ENCODE results near the gene AMOTL2. TPM values are rescaled to one million over a fixed set of nuclear protein-coding genes. Genes with fewer than 3 reads are reported as not detected.

AMOTL2 gene
- total and polyA plus RNA-seq, 4 donors: 4.2 to 16.7 (median 9.4) TPM

DNA sequence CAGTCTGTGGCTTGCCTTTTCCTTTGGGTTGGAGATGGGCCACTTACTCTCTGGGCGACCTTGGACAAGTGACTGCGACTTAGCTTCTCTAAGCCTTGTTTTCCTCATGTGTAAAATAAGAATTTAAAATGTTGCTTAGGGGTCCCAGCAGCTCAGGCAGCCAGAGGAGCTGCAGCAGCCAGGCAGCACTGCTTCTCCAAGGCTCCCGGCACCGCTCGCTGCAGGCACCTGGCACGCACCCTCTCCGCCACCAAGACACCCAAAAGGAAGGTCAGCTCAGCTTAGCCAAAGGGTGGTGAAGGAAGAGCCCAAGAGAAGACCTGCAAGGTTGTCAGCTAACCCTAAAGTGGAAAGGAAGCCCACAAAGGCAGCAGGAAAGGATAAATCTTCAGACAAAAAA lies 10.7 kb upstream of the AMOTL2 start:
- no peak overlapping the region for H3K9ac ChIP-seq (ENCODE audit: low read depth in 1 of 2, low read length in 2 of 2)
- H3K36me3 ChIP-seq (ENCODE audit: control insufficient read depth in 4 of 4, insufficient read depth in 3 of 4, low read depth in 1 of 4, low read length in 3 of 4): no peaks in the 10 kb centered on the region
- H3K9me3 ChIP-seq (ENCODE audit: control insufficient read depth in 4 of 4, low read length in 3 of 4): no peaks in the 10 kb centered on the region
- no peak for DNase-seq (ENCODE audit: low spot score)
- no peak overlapping the region for H3K4me3 ChIP-seq (ENCODE audit: low read depth in 1 of 3, low read length in 3 of 3)
- H3K27me3 ChIP-seq (ENCODE audit: control insufficient read depth in 4 of 4, insufficient read depth in 4 of 4, low read length in 3 of 4): no peaks in the 10 kb centered on the region
- TF ChIP-seq, protein P1, sequence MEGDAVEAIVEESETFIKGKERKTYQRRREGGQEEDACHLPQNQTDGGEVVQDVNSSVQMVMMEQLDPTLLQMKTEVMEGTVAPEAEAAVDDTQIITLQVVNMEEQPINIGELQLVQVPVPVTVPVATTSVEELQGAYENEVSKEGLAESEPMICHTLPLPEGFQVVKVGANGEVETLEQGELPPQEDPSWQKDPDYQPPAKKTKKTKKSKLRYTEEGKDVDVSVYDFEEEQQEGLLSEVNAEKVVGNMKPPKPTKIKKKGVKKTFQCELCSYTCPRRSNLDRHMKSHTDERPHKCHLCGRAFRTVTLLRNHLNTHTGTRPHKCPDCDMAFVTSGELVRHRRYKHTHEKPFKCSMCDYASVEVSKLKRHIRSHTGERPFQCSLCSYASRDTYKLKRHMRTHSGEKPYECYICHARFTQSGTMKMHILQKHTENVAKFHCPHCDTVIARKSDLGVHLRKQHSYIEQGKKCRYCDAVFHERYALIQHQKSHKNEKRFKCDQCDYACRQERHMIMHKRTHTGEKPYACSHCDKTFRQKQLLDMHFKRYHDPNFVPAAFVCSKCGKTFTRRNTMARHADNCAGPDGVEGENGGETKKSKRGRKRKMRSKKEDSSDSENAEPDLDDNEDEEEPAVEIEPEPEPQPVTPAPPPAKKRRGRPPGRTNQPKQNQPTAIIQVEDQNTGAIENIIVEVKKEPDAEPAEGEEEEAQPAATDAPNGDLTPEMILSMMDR (IDR thresholded peaks at IDR 0.05; ENCODE audit: low read depth, low read length, missing input control): no peak
- H3K27ac ChIP-seq (ENCODE audit: low read depth in 1 of 2, low read length in 2 of 2): no peak overlapping the region
- no peaks in the 10 kb centered on the region for H3K4me1 ChIP-seq (ENCODE audit: control insufficient read depth in 4 of 4, insufficient read depth in 4 of 4, low read length in 3 of 4)
- 96% methylated on average over 7 of the region's 7 CpGs for whole genome bisulfite sequencing

DNA sequence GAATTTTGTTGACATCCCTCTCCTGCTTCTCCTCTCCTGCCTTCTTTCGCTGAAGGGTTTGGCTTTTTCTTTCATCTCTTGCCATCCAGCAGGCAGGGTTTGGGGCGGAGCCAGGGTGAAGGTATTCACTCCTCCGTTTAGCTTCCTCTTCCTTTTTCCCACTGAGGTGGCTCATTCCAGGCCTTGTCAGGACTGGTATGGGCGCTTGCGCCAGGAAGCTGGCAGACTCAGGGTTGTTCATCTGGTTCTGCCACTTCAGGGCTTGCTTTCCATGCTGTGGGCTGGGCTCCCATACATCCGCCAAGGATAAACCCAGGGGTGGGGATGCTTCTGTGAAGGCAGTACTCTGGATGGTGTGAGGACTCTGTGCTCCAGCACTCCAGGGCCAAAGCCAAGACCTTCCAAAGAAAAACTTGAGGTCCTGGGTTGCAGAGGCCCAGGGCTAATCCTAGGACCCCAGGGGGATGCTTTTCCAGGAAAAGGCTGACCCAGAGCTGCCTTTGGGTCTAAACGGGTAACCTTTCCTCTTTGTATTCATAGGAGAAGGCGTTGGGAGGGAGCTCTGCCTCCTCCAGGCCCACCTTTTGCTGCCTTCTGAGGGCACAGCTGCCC lies 7.7 kb upstream of the AMOTL2 start:
- Histone ChIP-seq H3K9ac (ENCODE audit: low read depth in 1 of 2, low read length in 2 of 2) (no peak overlapping the region), H3K36me3 (ENCODE audit: control insufficient read depth in 4 of 4, insufficient read depth in 3 of 4, low read depth in 1 of 4, low read length in 3 of 4) (no peaks in the 10 kb centered on the region), H3K4me3 (ENCODE audit: low read depth in 1 of 3, low read length in 3 of 3) (no peak overlapping the region), H3K27ac (ENCODE audit: low read depth in 1 of 2, low read length in 2 of 2) (no peak overlapping the region), H3K27me3 (ENCODE audit: control insufficient read depth in 4 of 4, insufficient read depth in 4 of 4, low read length in 3 of 4) (no peaks in the 10 kb centered on the region), H3K4me1 (ENCODE audit: control insufficient read depth in 4 of 4, insufficient read depth in 4 of 4, low read length in 3 of 4) (peaks cover 0 to 8% (median 8%) of the 10 kb centered on the region in 4 donors), H3K9me3 (ENCODE audit: control insufficient read depth in 4 of 4, low read length in 3 of 4) (no peaks in the 10 kb centered on the region)
- TF ChIP-seq JUND (IDR thresholded peaks at IDR 0.05): no peak
- 73% methylated on average over 8 of the region's 8 CpGs for WGBS
- DNase-seq (ENCODE audit: low spot score): no peak

DNA sequence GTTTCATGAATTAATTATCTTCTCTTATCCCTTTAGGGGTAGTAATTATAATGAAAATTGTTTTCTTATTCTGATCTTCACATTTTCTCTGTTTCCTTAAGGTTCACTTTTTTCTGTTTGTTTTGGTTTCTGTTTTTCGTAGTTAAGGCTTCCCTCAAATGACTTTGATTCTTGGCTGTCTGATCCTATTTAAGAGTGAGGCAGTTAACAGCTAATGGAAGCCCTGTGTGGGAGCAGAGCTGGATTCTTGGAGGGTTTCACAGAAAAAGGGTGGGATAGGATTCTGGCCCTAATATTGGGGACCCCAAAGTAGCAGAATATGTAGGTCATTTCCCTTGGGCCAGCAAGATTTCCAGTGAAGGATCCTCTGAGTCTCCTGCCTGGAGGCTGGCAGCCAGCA lies 6.8 kb upstream of the AMOTL2 start:
- DNase-seq (ENCODE audit: low spot score): no peak
- no peaks in the 10 kb centered on the region for H3K36me3 ChIP-seq (ENCODE audit: control insufficient read depth in 4 of 4, insufficient read depth in 3 of 4, low read depth in 1 of 4, low read length in 3 of 4)
- TF ChIP-seq TAF1 (conservative IDR thresholded peaks at IDR 0.05) (no peak), HNF4A (conservative IDR thresholded peaks at IDR 0.05) (no peak), YY1 (IDR thresholded peaks at IDR 0.05) (no peak), FOXA1 (IDR thresholded peaks at IDR 0.05) (no peak), JUND (IDR thresholded peaks at IDR 0.05) (no peak), RXRA (IDR thresholded peaks at IDR 0.05) (no peak), SP1 (IDR thresholded peaks at IDR 0.05) (no peak), NR2F2 (IDR thresholded peaks at IDR 0.05) (no peak), RAD21 (IDR thresholded peaks at IDR 0.05) (no peak), HNF4G (IDR thresholded peaks at IDR 0.05) (no peak), GABPA (IDR thresholded peaks at IDR 0.05 in 1 of 2, conservative IDR thresholded peaks at IDR 0.05 in 1 of 2) (no peak), FOXA2 (IDR thresholded peaks at IDR 0.05) (no peak), EGR1 (IDR thresholded peaks at IDR 0.05; ENCODE audit: low read depth in 2 of 2) (no peak)
- TF ChIP-seq, protein P1 (IDR thresholded peaks at IDR 0.05; ENCODE audit: low read depth, low read length, missing input control): no peak
- TF ChIP-seq, protein P2, sequence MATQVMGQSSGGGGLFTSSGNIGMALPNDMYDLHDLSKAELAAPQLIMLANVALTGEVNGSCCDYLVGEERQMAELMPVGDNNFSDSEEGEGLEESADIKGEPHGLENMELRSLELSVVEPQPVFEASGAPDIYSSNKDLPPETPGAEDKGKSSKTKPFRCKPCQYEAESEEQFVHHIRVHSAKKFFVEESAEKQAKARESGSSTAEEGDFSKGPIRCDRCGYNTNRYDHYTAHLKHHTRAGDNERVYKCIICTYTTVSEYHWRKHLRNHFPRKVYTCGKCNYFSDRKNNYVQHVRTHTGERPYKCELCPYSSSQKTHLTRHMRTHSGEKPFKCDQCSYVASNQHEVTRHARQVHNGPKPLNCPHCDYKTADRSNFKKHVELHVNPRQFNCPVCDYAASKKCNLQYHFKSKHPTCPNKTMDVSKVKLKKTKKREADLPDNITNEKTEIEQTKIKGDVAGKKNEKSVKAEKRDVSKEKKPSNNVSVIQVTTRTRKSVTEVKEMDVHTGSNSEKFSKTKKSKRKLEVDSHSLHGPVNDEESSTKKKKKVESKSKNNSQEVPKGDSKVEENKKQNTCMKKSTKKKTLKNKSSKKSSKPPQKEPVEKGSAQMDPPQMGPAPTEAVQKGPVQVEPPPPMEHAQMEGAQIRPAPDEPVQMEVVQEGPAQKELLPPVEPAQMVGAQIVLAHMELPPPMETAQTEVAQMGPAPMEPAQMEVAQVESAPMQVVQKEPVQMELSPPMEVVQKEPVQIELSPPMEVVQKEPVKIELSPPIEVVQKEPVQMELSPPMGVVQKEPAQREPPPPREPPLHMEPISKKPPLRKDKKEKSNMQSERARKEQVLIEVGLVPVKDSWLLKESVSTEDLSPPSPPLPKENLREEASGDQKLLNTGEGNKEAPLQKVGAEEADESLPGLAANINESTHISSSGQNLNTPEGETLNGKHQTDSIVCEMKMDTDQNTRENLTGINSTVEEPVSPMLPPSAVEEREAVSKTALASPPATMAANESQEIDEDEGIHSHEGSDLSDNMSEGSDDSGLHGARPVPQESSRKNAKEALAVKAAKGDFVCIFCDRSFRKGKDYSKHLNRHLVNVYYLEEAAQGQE (IDR thresholded peaks at IDR 0.05): no peak
- TF ChIP-seq, protein P3, sequence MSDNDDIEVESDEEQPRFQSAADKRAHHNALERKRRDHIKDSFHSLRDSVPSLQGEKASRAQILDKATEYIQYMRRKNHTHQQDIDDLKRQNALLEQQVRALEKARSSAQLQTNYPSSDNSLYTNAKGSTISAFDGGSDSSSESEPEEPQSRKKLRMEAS (IDR thresholded peaks at IDR 0.05): no peak
- TF ChIP-seq, protein P4, sequence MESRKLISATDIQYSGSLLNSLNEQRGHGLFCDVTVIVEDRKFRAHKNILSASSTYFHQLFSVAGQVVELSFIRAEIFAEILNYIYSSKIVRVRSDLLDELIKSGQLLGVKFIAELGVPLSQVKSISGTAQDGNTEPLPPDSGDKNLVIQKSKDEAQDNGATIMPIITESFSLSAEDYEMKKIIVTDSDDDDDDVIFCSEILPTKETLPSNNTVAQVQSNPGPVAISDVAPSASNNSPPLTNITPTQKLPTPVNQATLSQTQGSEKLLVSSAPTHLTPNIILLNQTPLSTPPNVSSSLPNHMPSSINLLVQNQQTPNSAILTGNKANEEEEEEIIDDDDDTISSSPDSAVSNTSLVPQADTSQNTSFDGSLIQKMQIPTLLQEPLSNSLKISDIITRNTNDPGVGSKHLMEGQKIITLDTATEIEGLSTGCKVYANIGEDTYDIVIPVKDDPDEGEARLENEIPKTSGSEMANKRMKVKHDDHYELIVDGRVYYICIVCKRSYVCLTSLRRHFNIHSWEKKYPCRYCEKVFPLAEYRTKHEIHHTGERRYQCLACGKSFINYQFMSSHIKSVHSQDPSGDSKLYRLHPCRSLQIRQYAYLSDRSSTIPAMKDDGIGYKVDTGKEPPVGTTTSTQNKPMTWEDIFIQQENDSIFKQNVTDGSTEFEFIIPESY (IDR thresholded peaks at IDR 0.05): no peak
- TF ChIP-seq, protein P5, sequence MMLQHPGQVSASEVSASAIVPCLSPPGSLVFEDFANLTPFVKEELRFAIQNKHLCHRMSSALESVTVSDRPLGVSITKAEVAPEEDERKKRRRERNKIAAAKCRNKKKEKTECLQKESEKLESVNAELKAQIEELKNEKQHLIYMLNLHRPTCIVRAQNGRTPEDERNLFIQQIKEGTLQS (IDR thresholded peaks at IDR 0.05): no peak
- H3K4me1 ChIP-seq (ENCODE audit: control insufficient read depth in 4 of 4, insufficient read depth in 4 of 4, low read length in 3 of 4): peaks cover 0 to 17% (median 16%) of the 10 kb centered on the region in 4 donors
- no peak overlapping the region for H3K4me3 ChIP-seq (ENCODE audit: low read depth in 1 of 3, low read length in 3 of 3)
- WGBS: 55% methylated on average over 1 of the region's 1 CpG
- H3K27me3 ChIP-seq (ENCODE audit: control insufficient read depth in 4 of 4, insufficient read depth in 4 of 4, low read length in 3 of 4): no peaks in the 10 kb centered on the region
- H3K9me3 ChIP-seq (ENCODE audit: control insufficient read depth in 4 of 4, low read length in 3 of 4): no peaks in the 10 kb centered on the region
- no peak overlapping the region for H3K9ac ChIP-seq (ENCODE audit: low read depth in 1 of 2, low read length in 2 of 2)
- peak overlapping the region in 1 of 2 donors; percentile 5 for H3K27ac ChIP-seq (ENCODE audit: low read depth in 1 of 2, low read length in 2 of 2)
